GM21786 (cell line): ENCODE results near the gene GRAP.
"Not testable (repeated sequence)": the region's sequence is repeated elsewhere in the genome, so short reads cannot be mapped to it uniquely, and the experiment has no call there.

Experiments
- ATAC-seq: cut with Tn5 transposase; IDR thresholded peaks from one replicate; pipeline ENCODE4 v1.9.1; 2021; ENCODE audit not compliant: unreplicated experiment

Gene GRAP

GRCh38 chr17:19043032-19043431, 3.7 kb downstream of the GRAP start:
- ATAC-seq, result peak; percentile 32

GRCh38 chr17:19042369-19042768, 4.4 kb downstream of the GRAP start:
- ATAC-seq, result not testable (repeated sequence)

DNA sequence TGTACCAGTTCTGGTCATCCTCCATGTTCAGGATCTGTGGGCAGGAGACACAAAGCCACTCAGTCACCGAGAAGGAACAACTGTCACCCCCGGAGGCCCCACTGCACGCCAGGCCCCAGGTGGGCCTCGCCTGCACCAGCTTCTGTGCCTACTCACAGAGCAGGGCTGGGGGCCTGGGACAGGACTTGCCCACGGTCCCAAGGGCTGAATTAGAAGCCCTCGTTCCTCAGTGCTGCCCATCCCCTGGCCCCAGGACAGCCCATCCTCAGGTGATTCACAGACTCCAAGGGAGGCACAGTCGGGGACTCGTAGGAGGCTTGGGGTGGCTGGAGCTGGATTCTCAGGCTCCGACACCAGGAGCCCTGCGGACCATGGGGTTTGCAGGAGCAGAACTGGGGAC, 4.9 kb downstream of the GRAP start:
- not testable (repeated sequence) for ATAC-seq

DNA sequence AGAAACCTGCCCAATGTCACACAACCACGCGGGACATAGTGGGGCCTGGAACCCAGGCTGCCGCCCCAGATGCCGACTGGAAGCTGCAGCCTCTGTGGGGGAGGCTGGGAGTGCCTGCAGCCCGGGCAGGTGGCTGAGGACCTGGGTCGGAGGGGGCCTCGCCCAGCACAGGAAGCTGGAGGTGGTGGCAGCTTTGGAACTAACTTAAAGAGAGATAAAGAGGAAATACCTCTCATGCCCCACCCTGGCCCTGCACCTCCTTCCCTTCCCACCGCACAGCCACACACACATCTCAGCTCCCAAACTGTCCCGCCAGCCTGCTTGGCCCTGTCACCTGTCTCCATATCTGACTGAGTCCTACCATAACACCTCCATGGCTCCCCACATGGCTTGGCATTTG, 6.4 kb downstream of the GRAP start:
- not testable (repeated sequence) for ATAC-seq

DNA sequence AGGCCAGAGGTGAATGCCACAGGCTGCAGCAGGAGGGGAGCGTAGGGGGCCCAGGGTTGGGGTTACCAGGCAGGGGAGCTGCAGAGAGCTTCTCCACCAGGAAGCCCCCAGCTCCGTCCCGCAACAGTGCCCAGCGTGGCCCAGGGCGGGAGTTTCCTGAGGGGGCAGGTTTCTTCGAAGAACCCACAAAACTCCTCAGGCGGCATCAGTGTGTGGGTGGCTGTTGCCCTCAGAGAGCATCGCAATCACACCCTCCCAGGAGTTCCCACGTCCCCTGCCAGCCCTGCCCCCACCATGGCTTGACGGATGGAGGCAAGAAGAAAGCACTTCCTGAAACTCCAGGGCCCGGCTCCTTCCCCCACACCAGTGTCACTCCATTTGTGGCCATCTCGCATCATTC, 8.0 kb downstream of the GRAP start:
- ATAC-seq, result not testable (repeated sequence)

DNA sequence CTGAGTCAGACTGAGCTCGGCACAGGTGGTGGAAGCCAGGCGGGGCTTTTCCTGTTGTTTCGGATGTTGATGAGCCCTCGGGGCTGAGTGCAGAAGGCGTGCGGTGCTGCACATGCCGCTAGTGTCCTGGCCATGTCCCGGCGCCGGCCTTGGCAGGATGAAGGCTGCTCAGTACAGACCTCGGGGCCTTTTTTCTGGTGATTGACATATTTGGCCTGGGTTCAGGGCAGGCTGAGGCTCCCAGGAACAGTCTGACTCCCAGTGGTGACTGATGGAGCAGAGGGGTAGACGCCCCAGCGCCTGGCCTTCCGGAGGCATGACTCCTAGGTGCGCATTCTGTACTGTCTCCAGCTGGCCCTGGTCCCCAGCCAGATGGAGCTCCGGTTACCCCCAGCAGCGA, 8.8 kb downstream of the GRAP start:
- not testable (repeated sequence) for ATAC-seq

DNA sequence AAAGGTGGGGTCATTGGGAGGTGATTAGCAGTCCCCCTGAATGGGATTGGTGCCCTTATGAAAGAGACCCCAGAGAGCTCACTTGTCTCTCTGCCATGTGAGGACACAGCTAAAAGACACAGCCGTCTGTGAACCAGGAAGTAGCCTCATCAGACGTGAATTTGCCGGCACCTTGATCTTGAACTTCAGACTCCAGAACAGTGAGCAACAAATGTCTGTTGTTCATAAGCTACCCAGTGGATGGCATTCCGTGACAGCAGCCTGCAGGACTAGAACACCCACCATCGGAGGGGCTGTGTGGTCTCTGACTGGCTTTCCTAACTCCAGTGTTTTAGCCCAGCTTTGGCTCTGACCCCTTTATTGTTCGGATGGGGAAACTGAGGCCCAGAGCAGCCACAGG, 9.2 kb downstream of the GRAP start:
- not testable (repeated sequence) for ATAC-seq

GRCh38 chr17:19036186-19036585, 10.6 kb downstream of the GRAP start:
- ATAC-seq, result not testable (repeated sequence)

GRCh38 chr17:19032377-19032988, 14.3 kb downstream of the GRAP start:
- peak; percentile 51 for ATAC-seq

- not testable (repeated sequence) for ATAC-seq
These were observed 15.0 kb downstream of the GRAP start for GRCh38 chr17:19031729-19032128.

DNA sequence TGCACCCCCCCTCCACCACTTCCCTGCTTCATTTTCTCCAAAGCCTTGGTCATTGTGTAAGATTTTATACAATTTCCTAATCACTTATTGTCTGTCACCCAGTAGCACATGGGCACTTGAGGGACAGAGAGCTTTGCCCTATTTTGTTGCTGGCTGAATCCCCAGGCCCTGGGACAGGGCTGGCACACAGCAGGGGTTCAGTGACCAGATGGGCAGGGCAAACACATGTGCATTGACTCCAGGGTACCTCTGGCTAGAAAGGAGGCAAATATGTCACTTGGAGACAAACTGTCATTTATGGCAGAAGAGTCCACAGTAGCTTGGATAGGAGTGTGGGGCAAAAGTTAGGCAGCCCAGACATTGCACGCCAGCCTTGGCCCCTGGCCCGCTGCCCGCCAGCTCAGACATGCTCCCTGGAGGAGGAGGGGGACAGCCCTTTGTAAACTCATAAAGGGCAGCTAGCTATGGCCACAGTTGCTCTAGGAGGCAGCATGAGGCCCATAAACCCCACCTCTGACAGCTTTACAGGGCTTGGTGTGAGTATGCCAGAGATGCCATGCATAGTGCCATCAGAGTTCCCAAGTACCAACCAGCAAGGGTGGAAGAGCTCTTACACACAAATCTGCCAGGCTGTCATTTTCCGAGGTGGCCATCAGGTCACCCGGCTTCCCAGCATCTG, 15.8 kb downstream of the GRAP start:
- ATAC-seq, result not testable (repeated sequence)

DNA sequence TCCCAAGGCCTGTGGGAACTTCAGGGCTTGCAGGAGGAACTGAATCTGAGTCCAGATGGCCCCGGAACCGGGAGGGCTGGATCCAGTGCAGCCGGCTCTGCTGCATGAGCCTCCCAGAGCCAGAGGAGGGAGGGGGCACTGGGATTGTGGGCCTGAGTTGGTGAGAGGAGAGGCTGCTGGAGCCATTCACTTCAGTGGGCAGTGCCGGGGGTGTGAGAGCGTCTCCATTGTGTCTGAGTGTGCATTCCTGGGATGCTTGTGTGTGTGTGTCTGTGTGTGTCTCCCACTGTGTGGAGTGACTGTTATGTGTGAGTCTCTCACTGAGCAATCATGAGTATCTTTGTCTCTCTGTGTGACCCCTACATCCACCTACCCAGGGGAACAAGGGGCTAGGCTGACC, 17.0 kb downstream of the GRAP start:
- ATAC-seq, result not testable (repeated sequence)

GRCh38 chr17:19028671-19029070, 18.1 kb downstream of the GRAP start:
- not testable (repeated sequence) for ATAC-seq

DNA sequence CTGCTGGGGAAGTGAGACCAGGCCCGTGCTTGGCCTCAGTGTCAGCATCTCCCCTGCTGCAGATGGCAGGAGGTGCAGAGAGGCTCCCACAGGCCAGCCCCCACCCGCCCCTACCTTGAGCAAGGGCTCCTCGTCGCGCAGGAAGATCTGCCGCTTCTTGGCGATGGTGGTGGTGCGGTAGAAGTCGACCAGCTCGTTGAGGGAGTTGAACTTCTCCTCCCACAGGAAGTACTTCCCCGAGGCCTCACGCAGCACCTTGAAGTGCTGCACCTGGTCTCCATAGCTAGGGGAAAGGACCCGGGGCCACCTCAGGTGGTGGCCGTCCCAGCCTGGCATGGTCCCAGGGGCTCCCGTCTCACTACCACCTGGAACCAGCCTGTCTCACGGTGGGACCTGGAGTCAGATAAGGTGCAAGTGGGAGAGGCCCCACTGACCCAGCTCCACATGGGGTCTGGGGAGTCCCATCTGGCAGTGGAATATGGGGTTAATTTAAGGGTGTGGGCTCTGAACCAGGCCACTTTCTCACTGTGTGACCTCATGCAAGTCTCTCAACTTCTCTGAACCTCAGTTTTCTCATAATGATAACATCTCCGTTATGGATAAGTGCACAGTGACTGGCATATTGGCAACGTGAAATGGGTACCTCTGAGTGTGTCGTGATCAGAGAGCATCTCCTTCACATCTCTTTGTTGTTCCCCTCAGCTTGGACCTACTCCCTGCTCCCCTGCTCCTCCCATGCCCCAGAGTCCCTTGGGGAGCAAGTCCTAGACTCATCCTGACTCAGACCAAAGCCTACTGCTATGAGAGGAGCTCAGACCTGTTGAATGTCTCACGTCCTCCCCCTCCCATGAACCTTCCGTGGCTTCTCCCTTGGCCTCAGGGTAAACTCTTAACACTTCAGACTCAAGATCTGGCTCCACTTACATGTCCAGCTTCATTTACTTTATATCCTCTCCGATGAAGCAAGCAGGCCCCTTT, 22.4 kb downstream of the GRAP start:
- ATAC-seq, result no peak

DNA sequence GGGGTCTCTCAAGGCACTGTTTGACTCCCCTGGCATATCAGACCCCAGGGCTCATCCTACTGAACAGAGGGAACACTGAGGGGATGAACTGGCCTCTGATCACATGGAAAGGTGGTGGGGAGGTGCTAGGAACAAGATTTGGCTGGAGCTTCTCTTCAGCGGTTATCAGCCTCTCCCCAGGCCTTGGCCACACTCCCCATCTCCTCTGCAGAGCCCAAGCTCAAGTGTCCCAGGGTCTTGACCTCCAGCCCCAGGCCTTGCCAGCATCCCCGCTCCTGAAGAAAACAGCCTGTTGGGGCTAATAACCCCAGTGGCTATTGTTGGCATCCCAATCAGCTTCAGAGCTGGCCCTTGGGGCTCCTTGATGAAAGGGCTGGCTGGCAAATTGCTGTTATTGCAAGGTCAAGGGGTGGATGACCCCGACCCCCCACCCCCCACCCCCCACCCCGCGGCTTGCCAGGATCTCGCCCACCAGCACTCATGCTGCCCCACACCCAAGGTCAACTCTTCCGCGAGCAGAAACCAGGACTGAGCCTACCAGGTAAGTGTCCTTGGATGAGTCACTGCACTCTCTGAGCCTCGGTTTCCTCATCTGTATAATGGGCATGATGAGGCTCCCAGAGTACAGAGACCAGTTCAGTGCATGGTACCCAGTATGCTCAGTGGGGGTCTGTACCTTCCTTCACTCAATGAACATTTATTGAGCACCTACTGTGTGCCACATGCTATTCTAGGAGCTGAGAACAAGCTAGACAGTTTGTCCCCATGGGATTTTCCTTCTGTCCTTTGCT, 23.4 kb downstream of the GRAP start:
- ATAC-seq, result no peak

GRCh38 chr17:19022747-19023146, 24.0 kb downstream of the GRAP start:
- no peak for ATAC-seq

GRCh38 chr17:19022128-19022527, 24.6 kb downstream of the GRAP start:
- no peak for ATAC-seq

DNA sequence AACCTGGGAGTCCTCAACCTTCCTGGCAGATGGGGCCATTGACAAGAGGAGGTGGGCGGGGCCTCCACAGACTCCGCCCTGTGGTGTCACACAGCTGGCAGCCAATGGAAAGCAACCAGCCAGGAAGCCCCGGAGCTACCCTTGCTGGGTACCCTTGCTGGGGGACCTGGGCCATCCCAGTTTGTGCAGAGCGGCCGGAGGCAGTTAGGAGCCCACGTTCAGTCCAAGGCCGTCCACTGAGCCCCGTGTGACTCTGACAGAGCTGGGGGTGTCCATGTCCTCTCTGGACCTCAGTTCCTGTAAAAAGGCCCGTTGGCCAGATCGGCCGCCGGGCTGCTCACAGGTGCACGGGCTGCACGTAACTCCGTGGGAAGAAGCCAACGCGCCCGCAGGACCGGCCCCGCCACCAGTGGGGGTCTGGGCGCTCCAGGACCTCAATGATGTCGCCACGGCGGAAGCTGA, 25.1 kb downstream of the GRAP start:
- ATAC-seq, result no peak

- not testable (repeated sequence) for ATAC-seq
These were observed 25.6 kb downstream of the GRAP start for GRCh38 chr17:19021011-19021621.

- no peak for ATAC-seq
These were observed 26.7 kb downstream of the GRAP start for GRCh38 chr17:19020016-19020415.
